AG20443 (cell line): ENCODE measurements around the gene ABCC8.

Source experiments
- DNase-seq: peaks from one replicate; pipeline ENCODE4 v3.0.0; 2012; ENCODE audit warnings: low spot score, mixed read lengths

ABCC8 gene

GRCh38 chr11:17469998-17470397 lies 6.6 kb downstream of the ABCC8 start:
- no peak for DNase-seq

DNA sequence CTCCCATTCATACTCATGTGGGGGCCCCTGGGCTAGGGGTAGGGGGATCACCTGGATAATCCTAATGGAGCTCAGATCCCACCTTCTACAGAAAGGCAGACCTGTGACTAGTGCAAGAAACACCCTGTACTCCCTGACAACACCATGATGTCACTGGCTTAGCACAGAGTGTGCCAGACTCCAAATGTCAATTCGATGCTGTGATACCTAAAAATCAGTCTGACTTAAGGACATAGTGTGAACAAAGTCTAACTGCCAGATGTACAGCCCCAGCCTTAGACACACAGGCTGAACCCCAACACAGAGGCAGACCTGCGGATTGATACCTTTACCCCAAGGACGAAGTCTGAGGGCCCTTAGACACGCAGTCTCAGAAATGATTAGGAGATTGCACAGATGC lies 8.5 kb downstream of the ABCC8 start:
- no peak for DNase-seq

DNA sequence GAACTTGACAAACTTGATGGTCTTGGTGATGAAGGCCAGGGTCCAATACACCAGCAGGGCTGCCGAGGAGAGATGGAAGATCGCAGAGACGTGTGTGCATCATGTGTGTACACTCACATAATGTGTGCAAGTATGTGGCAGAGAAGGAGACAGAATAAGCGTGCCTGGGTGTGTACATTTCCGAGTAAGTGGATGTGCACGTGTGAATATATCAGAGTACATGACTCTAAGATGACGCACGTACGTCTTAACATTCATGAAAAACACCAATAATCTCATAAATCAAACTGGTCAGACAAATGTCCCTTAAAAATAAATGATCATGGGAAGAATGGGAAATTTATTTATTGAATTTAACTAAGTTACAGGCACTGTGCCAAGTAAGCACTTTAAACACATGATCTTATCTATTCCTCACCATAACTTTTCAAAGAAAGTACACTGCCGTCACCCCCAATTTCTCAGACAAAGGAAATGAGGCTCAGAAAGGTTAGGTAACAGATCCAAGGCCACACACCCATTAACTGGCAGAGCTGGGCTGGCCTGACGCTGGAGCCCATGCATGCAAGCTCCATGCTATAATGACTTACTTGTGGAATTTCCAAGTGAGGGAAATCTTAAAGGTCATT lies 13.0 kb downstream of the ABCC8 start:
- no peak for DNase-seq

DNA sequence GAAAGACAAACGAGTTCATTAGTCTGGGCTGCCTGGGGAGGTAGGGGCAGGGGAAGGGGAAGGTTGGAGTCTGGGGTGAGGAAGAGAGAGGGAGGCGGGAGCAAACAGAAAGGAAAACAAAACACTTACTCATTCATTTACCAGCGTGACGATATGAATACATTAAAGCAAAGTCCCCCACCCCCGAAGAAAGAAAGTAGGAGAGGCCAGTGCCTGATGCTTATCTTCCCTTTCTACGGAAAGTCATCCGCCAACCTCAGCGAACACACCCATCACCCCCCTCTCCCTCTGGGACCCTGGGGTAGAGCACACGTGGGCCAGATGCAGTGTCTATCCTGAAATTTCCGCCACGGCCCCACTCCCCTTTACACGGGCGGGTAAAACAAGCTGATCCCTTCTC lies 13.7 kb downstream of the ABCC8 start:
- DNase-seq, result no peak

- no peak for DNase-seq
These were observed 16.2 kb downstream of the ABCC8 start for GRCh38 chr11:17460406-17460805.

GRCh38 chr11:17459236-17459896 lies 17.3 kb downstream of the ABCC8 start:
- DNase-seq, result no peak

GRCh38 chr11:17458268-17458667 lies 18.4 kb downstream of the ABCC8 start:
- no peak for DNase-seq

GRCh38 chr11:17457396-17458173 lies 19.1 kb downstream of the ABCC8 start:
- no peak for DNase-seq

DNA sequence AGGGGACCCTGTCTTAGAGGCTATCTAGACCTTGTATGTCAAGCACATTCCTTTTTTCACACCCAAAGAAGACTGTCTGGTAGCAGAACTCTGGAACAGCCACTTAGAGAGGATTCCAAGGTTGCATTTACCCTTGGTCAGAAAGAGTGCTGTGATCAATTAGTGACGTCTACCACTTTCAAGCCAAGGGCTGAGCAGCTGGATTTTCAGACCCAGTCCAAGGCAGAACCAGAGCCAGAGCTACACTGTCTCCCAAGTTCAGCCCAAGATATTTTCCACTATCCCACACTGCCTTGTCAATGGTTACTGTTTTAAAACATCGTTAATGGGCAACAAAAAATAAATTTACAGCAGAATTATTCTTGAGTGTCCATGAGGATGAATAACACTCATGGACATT lies 24.0 kb downstream of the ABCC8 start:
- no peak for DNase-seq

DNA sequence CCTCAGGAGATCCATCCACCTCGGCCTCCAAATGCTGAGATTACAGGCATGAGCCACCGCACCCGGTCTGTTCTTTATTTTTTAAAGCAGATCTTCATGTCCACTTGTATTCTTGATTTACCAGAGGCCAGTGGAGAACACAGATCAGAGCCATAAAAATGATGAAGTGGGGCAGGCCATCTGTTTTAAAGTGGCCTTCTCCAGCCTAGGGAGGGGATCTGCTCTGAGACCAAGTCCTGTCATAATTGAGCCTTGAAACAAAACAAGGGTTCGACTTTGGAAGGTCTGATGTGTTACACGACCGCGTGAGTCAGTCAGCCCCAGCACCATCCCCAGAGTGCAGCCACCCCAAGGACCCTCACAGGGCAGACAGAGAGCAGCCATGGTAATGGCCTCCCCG lies 27.5 kb downstream of the ABCC8 start:
- DNase-seq, result no peak

DNA sequence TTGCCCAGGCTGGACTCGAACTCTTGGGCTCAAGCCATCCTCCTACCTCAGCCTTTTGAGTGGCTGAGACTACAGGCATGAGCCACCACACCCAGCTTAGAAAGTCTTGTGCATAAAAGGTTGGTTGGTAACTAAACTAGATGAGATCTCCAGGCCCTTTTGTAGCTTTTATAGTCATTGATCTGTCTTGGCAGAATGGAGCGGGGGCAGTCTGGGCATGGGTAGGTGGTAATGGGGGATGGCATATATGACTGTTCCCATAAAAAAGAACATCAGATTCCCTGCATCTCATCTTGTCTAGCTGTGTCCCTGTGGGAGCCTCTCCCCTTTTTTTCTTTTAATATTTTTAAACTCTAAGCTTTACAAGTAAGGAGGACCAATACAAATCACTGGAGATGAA lies 30.2 kb downstream of the ABCC8 start:
- no peak for DNase-seq

GRCh38 chr11:17445240-17445795 lies 31.3 kb downstream of the ABCC8 start:
- DNase-seq, result no peak

DNA sequence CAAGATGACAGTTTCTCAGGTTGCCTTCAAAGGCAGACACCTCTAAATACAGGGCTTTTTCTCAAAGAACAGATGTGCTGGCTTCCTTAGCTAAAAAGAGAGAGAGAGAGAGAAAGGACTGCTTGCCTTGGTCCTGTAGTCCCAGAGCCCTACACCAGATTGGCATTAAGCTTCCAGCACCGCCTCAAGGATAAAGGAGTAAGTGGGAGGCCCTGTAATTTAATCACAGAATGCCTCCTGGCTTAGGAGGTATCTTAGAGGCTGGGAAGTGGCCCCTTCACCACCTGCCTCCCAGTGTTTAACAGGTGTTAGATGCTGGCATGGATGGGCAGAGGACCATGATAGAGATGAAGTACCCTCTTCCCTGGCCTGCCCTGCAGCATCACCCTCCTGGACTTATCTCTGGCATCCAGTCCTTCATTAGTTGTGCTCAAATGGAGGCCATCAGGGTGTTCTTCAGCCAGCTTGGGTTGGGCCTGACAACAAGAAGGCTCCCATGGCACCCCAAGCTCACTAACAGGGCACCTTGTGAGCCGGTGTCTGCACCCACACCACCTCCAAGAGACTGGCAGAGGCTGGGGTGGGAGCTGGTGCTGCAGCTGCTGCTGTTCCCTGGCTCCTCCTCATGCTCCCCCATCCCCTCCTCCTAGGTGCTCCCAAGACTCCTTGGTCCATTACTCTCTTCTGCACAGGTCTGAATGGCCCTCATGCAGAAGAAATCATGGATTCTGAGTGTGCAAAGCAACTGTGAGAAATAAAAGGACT lies 32.5 kb downstream of the ABCC8 start:
- no peak for DNase-seq

DNA sequence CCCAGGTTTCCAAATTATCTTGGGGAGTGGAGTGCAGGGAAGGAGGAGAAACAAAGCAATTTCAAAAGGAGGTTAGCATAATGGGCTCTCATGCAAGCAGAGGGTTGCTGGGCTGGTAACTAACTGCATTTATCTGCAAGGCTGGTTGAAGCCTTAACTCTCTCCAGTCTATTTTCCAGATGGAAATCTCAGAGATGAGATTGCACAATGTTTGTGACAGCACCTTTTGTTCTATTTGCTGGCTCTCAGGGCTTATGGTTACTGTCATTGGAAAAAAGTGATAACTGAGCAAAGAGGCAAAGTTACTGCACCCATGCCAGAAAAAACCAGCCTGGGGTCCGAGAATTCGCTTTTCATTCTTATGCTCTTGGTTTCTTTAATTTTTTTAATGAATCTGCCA lies 33.2 kb downstream of the ABCC8 start:
- DNase-seq, result no peak

DNA sequence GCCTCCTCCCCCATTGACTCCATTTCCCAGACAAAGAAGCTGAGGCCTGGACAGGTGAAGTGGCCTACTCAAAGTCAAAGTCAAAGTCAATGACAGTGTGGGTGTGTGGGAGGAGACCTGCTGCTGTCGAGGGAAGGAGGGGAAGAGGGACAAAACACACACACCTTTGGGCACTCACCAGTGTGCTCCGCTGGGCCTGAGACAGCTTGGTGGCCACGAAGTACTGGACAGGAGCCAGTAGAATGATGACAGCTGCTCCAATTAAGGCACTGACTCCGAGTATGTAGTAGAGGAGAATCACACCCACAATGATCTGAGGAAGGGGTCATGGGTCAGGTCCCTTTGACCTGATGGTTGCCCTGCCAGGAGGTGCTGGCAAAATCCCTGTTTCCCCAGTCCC lies 33.6 kb downstream of the ABCC8 start:
- DNase-seq, result no peak

GRCh38 chr11:17439316-17439782 lies 37.3 kb downstream of the ABCC8 start:
- no peak for DNase-seq

- no peak for DNase-seq
These were observed 39.3 kb downstream of the ABCC8 start for GRCh38 chr11:17437366-17437765.

GRCh38 chr11:17434108-17434507 lies 42.5 kb downstream of the ABCC8 start:
- no peak for DNase-seq

- no peak for DNase-seq
These were observed 44.6 kb downstream of the ABCC8 start for GRCh38 chr11:17432002-17432401.

- no peak for DNase-seq
These were observed 45.5 kb downstream of the ABCC8 start for GRCh38 chr11:17431139-17431538.

DNA sequence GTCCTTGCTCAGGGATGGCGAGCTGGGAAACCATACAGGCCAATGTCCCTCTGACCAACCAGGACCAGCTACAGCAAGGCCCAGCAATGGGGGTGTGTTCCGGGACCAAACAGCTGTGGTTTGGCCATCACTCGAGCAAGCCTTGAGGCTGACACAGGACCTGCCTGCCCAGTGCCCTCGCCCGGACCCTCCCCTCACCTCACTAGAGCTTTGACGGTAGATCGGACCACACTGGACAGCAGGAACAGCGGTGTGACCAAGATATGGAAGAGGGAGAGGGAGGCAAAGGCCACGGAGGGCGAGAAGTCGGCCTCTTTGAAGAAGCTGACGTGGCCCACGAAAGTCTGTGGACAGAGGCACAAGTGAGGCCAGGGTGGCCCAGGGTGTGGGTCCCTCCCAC lies 46.0 kb downstream of the ABCC8 start:
- DNase-seq, result no peak

GRCh38 chr11:17428925-17429324 lies 47.7 kb downstream of the ABCC8 start:
- no peak for DNase-seq
